H9 (cell line): Measurements from ENCODE around the gene RPS27A. TPM values are rescaled to one million over a fixed set of nuclear protein-coding genes. Genes with fewer than 3 reads are reported as not detected.
"Not testable (repeated sequence)": the region's sequence is repeated elsewhere in the genome, so short reads cannot be mapped to it uniquely, and the experiment has no call there.

Experiments used
- DNase-seq: peaks from one replicate; pipeline ENCODE4 v3.0.0-alpha.2; 2017
- H2AFZ ChIP-seq: one replicate; pipeline ENCODE4 v1.6.1; 2013; ENCODE audit warnings: mild to moderate bottlenecking, low read length, control low read depth, moderate library complexity
- H2AK5ac ChIP-seq: 2 replicates; pipeline ENCODE4 v1.6.1; 2013; ENCODE audit warnings: low read length, control low read depth, mixed read lengths; ENCODE audit not compliant: insufficient read length
- H2BK120ac ChIP-seq: one replicate; pipeline ENCODE4 v1.6.1; 2013; ENCODE audit warnings: low read depth, mild to moderate bottlenecking, low read length, control low read depth, inconsistent platforms; ENCODE audit not compliant: poor library complexity, severe bottlenecking
- H2BK12ac ChIP-seq: 2 replicates; pipeline ENCODE4 v1.6.1; 2013; ENCODE audit warnings: low read length, control low read depth, mixed read lengths, low read depth; ENCODE audit not compliant: insufficient read length
- H2BK15ac ChIP-seq: 2 replicates; pipeline ENCODE4 v1.6.1; 2013; ENCODE audit warnings: low read depth, low read length, control low read depth
- H2BK20ac ChIP-seq: one replicate; pipeline ENCODE4 v1.6.1; 2013; ENCODE audit warnings: low read depth, mild to moderate bottlenecking, low read length, control low read depth, inconsistent platforms; ENCODE audit not compliant: poor library complexity, severe bottlenecking
- H2BK5ac ChIP-seq: 2 replicates; pipeline ENCODE4 v1.6.1; 2013; ENCODE audit warnings: low read length, control low read depth, mixed read lengths; ENCODE audit not compliant: insufficient read length
- H3K14ac ChIP-seq: 2 replicates; pipeline ENCODE4 v1.6.1; 2013; ENCODE audit warnings: low read length, control low read depth; ENCODE audit not compliant: insufficient read depth
- H3K18ac ChIP-seq: 2 replicates; pipeline ENCODE4 v1.6.1; 2013; ENCODE audit warnings: low read depth, mild to moderate bottlenecking, mixed read lengths, low read length, control low read depth; ENCODE audit not compliant: insufficient read length
- H3K23ac ChIP-seq: 2 replicates; pipeline ENCODE4 v1.6.1; 2013; ENCODE audit warnings: low read length, control low read depth, mixed read lengths, low read depth; ENCODE audit not compliant: insufficient read length
- H3K23me2 ChIP-seq: 2 replicates; pipeline ENCODE4 v1.6.1; 2013; ENCODE audit warnings: low read depth, mild to moderate bottlenecking, mixed read lengths, low read length, control low read depth; ENCODE audit not compliant: insufficient read length, poor library complexity, severe bottlenecking
- H3K27ac ChIP-seq: 2 replicates; pipeline ENCODE4 v1.5.1; 2013; ENCODE audit warnings: low read length, control low read depth, mixed read lengths, low read depth; ENCODE audit not compliant: insufficient read length
- H3K27me3 ChIP-seq: 2 replicates; pipeline ENCODE4 v1.6.1; 2013; ENCODE audit warnings: low read length, control low read depth, inconsistent platforms; ENCODE audit not compliant: insufficient read depth
- H3K4ac ChIP-seq: 2 replicates; pipeline ENCODE4 v1.6.1; 2013; ENCODE audit warnings: low read depth, mild to moderate bottlenecking, control low read depth, inconsistent platforms, low read length, moderate library complexity
- H3K4me1 ChIP-seq: 2 replicates; pipeline ENCODE4 v1.6.1; 2013; ENCODE audit warnings: low read length, control low read depth, inconsistent platforms; ENCODE audit not compliant: insufficient read depth
- H3K4me2 ChIP-seq: 2 replicates; pipeline ENCODE4 v1.6.1; 2013; ENCODE audit warnings: low read length, control low read depth, mixed read lengths; ENCODE audit not compliant: insufficient read length, insufficient read depth
- H3K56ac ChIP-seq: 2 replicates; pipeline ENCODE4 v1.6.1; 2013; ENCODE audit warnings: low read depth, mild to moderate bottlenecking, mixed read lengths, low read length, control low read depth; ENCODE audit not compliant: insufficient read length
- H3K79me1 ChIP-seq: 2 replicates; pipeline ENCODE4 v1.6.1; 2013; ENCODE audit warnings: low read depth, mild to moderate bottlenecking, moderate library complexity, low read length, control low read depth, inconsistent platforms; ENCODE audit not compliant: insufficient read depth, poor library complexity, severe bottlenecking
- H3K79me2 ChIP-seq: 2 replicates; pipeline ENCODE4 v1.6.1; 2013; ENCODE audit warnings: low read length, control low read depth, inconsistent platforms; ENCODE audit not compliant: insufficient read depth
- H3K9ac ChIP-seq: 2 replicates; pipeline ENCODE4 v1.6.1; 2013; ENCODE audit warnings: low read length, control low read depth, mixed read lengths; ENCODE audit not compliant: insufficient read length; ENCODE audit errors: extremely low read depth
- H3K9me3 ChIP-seq: one replicate; pipeline ENCODE4 v1.6.1; 2013; ENCODE audit warnings: low read depth, low read length, inconsistent platforms; ENCODE audit not compliant: control insufficient read depth
- H3T11ph ChIP-seq: one replicate; pipeline ENCODE4 v1.6.1; 2013; ENCODE audit warnings: mild to moderate bottlenecking, low read length, control low read depth, inconsistent platforms
- H4K20me1 ChIP-seq: one replicate; pipeline ENCODE4 v1.6.1; 2013; ENCODE audit not compliant: control insufficient read depth, insufficient read length, insufficient read depth
- H4K5ac ChIP-seq: 2 replicates; pipeline ENCODE4 v1.6.1; 2013; ENCODE audit warnings: low read depth, mild to moderate bottlenecking, mixed read lengths, low read length, control low read depth; ENCODE audit not compliant: insufficient read length
- H4K8ac ChIP-seq: replicated peaks from 2 replicates; pipeline ENCODE4 v1.6.1; 2013; ENCODE audit warnings: low read length, control low read depth, mixed read lengths, low read depth; ENCODE audit not compliant: insufficient read length
- H4K91ac ChIP-seq: 2 replicates; pipeline ENCODE4 v1.6.1; 2013; ENCODE audit warnings: low read depth, mild to moderate bottlenecking, moderate library complexity, mixed read lengths, low read length, control low read depth; ENCODE audit not compliant: insufficient read length
- H3K27ac Mint-ChIP-seq, 3 experiments: 2 replicates in 2 of 3; 3 replicates in 1 of 3; pipeline ENCODE4 v1.8.0; 2020 to 2021; ENCODE audit warnings: mixed read lengths in 3 of 3, mild to moderate bottlenecking in 1 of 3, moderate library complexity in 1 of 3
- H3K27me3 Mint-ChIP-seq: 2 replicates; pipeline ENCODE4 v1.8.0; 2021; ENCODE audit warnings: low read depth, mild to moderate bottlenecking, moderate library complexity, mixed read lengths
- H3K36me3 Mint-ChIP-seq, 3 experiments: 2 replicates in 2 of 3; 3 replicates in 1 of 3; pipeline ENCODE4 v1.8.0; 2020 to 2021; ENCODE audit warnings: low read depth in 3 of 3, mixed read lengths in 3 of 3; ENCODE audit not compliant: insufficient read depth in 1 of 3
- H3K4me1 Mint-ChIP-seq, 2 experiments: 2 replicates each; pipeline ENCODE4 v1.8.0; 2020; ENCODE audit warnings: mixed read lengths in 2 of 2
- H3K4me3 Mint-ChIP-seq, 2 experiments: 2 replicates in 1 of 2; 3 replicates in 1 of 2; pipeline ENCODE4 v1.8.0; 2020 to 2021; ENCODE audit warnings: mild to moderate bottlenecking in 2 of 2, mixed read lengths in 2 of 2, moderate library complexity in 1 of 2
- H3K9me3 Mint-ChIP-seq, 2 experiments: 2 replicates in 1 of 2; 3 replicates in 1 of 2; pipeline ENCODE4 v1.8.0; 2020; ENCODE audit warnings: mild to moderate bottlenecking in 2 of 2, mixed read lengths in 2 of 2, moderate library complexity in 1 of 2
- WGBS: extraction: QIAGEN DNeasy Blood & Tissue Kit; methylation state at CpG from one replicate; pipeline ENCODE4 v1.1.7; 2013; ENCODE audit warnings: missing lambda C conversion rate, low lambda C conversion rate, mixed read lengths; ENCODE audit not compliant: insufficient read length; ENCODE audit errors: extremely low coverage; 5-methylcytosine and 5-hydroxymethylcytosine counted together
- total RNA-seq: library from RNA; stranded (reverse); gene quantifications from 2 replicates; pipeline ENCODE4 v1.2.1, GENCODE V29; 2021

Gene RPS27A
- total RNA-seq, 1 experiment from 2014 or later: 1,415 TPM

GRCh38 chr2:55191888-55192287 lies 40.6 kb upstream of the RPS27A start:
- H3K27ac ChIP-seq, H3K4me1 ChIP-seq: not testable (repeated sequence)
- no CpG with 5 or more reads among the region's 2 CpGs for WGBS

More at GRCh38 chr2:55191888-55192287, 40.6 kb upstream of the RPS27A start:
- H3K9ac ChIP-seq, H3K4ac ChIP-seq, H2BK5ac ChIP-seq, H3K27me3 Mint-ChIP-seq, H3K9me3 ChIP-seq, H3K79me1 ChIP-seq, H3K79me2 ChIP-seq, H3K18ac ChIP-seq, H3K4me3 Mint-ChIP-seq, H2BK20ac ChIP-seq, H3K27ac Mint-ChIP-seq, H3K14ac ChIP-seq, H3K4me2 ChIP-seq, H3T11ph ChIP-seq, H3K27me3 ChIP-seq, H2BK12ac ChIP-seq, H4K5ac ChIP-seq, H3K4me1 Mint-ChIP-seq, H4K91ac ChIP-seq, H3K23ac ChIP-seq, H2BK15ac ChIP-seq, DNase-seq, H3K56ac ChIP-seq, H2BK120ac ChIP-seq, H2AK5ac ChIP-seq, H4K8ac ChIP-seq, H3K9me3 Mint-ChIP-seq, H2AFZ ChIP-seq, H4K20me1 ChIP-seq, H3K23me2 ChIP-seq: not testable (repeated sequence)
- peaks cover 2 to 12% (median 4%) of the 10 kb centered on the region in 3 experiments; a peak in 5 of 7 replicates for H3K36me3 Mint-ChIP-seq
